DND-41 (cell line): ENCODE measurements around the gene LMOD2.

ENCODE experiments used
- ATAC-seq: fragments of 200-7000 bp; cut with Tn5 transposase; 3 replicates; pipeline ENCODE4 v1.9.1; 2021; ENCODE audit warnings: low read depth; ENCODE audit not compliant: insufficient read depth
- DNase-seq: peaks from one replicate; pipeline ENCODE4 v3.0.0-alpha.2; 2020
- H2AFZ ChIP-seq: 2 replicates; pipeline ENCODE4 v1.6.0; 2012; ENCODE audit warnings: low read depth, low read length
- H3K27ac ChIP-seq: 2 replicates; pipeline ENCODE4 v1.5.1; 2012; ENCODE audit warnings: low read length, inconsistent platforms
- H3K27me3 ChIP-seq: fragments of 200-600 bp; sonication (generic); 2 replicates; pipeline ENCODE4 v1.6.0; 2012; ENCODE audit warnings: low read length, mild to moderate bottlenecking, inconsistent platforms; ENCODE audit not compliant: insufficient read depth, poor library complexity
- H3K36me3 ChIP-seq: 2 replicates; pipeline ENCODE4 v1.5.1; 2012; ENCODE audit warnings: low read length, inconsistent platforms; ENCODE audit not compliant: insufficient read depth
- H3K4me1 ChIP-seq: 2 replicates; pipeline ENCODE4 v1.5.1; 2012; ENCODE audit warnings: mild to moderate bottlenecking, low read length; ENCODE audit not compliant: insufficient read depth
- H3K4me2 ChIP-seq: 2 replicates; pipeline ENCODE4 v1.6.0; 2012; ENCODE audit warnings: mild to moderate bottlenecking, moderate library complexity, low read length, inconsistent platforms; ENCODE audit not compliant: insufficient read depth
- H3K4me3 ChIP-seq, 2 experiments: fragments of 200-600 bp in 1 of 2; shearing (Covaris generic) in 1 of 2; 2 replicates each; pipeline ENCODE4 v1.5.1; 2012 to 2016; ENCODE audit warnings: inconsistent platforms in 2 of 2, low read length in 2 of 2, mild to moderate bottlenecking in 2 of 2, low read depth in 1 of 2, moderate library complexity in 1 of 2
- H3K79me2 ChIP-seq: 2 replicates; pipeline ENCODE4 v1.6.0; 2012; ENCODE audit warnings: low read length, inconsistent platforms; ENCODE audit not compliant: insufficient read depth
- H3K9ac ChIP-seq: 2 replicates; pipeline ENCODE4 v1.6.0; 2012; ENCODE audit warnings: low read depth, mild to moderate bottlenecking, inconsistent platforms, low read length, moderate library complexity
- H3K9me3 ChIP-seq: 2 replicates; pipeline ENCODE4 v1.5.1; 2012; ENCODE audit warnings: low read length, moderate library complexity, mild to moderate bottlenecking, inconsistent platforms; ENCODE audit not compliant: insufficient read depth, severe bottlenecking
- H4K20me1 ChIP-seq: 2 replicates; pipeline ENCODE4 v1.6.0; 2012; ENCODE audit warnings: low read length; ENCODE audit not compliant: insufficient read depth
- EZH2 ChIP-seq: IDR thresholded peaks from 3 replicates; pipeline ENCODE4 v1.6.1; 2012; ENCODE audit warnings: borderline replicate concordance, low read depth, mild to moderate bottlenecking, moderate library complexity, low read length, inconsistent platforms; ENCODE audit not compliant: severe bottlenecking
- TF ChIP-seq, protein P1 (sequence below): IDR thresholded peaks from 2 replicates; pipeline ENCODE4 v1.5.1; 2012; ENCODE audit warnings: borderline replicate concordance, low read length, moderate library complexity, mild to moderate bottlenecking; ENCODE audit not compliant: poor library complexity, severe bottlenecking; ENCODE audit errors: extremely low read depth

LMOD2 gene

DNA sequence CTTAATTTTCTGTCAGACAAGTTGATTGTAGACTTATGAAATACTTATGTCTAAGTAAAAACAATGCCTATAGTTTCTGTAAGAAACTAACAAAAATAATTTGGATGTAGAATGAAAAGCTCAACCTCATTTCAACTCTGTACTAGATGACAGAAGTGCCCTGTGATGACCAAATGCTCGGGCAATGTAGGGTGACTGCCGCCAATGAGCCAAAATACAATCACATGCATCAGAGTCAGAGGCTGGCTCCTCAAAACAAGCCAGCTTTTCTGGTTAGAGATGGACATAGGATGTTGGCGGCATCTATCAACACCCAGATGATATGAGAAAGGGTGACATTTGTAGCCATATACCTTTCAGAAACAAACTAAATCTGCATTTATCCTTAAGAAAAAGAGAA, 23.9 kb downstream of the LMOD2 start:
- Histone ChIP-seq H3K4me2 (no peak overlapping the region), H3K27me3 (no peaks in the 10 kb centered on the region), H3K9ac (no peak overlapping the region), H3K4me3 (no peak overlapping the region), H3K36me3 (peaks cover 25% of the 10 kb centered on the region), H2AFZ (no peak overlapping the region), H4K20me1 (no peaks in the 10 kb centered on the region), H3K4me1 (no peaks in the 10 kb centered on the region), H3K9me3 (no peaks in the 10 kb centered on the region), H3K27ac (no peak overlapping the region), H3K79me2 (no peaks in the 10 kb centered on the region)
- ATAC-seq: no peak
- DNase-seq: no peak
- no peak for TF ChIP-seq EZH2
- TF ChIP-seq, protein P1, sequence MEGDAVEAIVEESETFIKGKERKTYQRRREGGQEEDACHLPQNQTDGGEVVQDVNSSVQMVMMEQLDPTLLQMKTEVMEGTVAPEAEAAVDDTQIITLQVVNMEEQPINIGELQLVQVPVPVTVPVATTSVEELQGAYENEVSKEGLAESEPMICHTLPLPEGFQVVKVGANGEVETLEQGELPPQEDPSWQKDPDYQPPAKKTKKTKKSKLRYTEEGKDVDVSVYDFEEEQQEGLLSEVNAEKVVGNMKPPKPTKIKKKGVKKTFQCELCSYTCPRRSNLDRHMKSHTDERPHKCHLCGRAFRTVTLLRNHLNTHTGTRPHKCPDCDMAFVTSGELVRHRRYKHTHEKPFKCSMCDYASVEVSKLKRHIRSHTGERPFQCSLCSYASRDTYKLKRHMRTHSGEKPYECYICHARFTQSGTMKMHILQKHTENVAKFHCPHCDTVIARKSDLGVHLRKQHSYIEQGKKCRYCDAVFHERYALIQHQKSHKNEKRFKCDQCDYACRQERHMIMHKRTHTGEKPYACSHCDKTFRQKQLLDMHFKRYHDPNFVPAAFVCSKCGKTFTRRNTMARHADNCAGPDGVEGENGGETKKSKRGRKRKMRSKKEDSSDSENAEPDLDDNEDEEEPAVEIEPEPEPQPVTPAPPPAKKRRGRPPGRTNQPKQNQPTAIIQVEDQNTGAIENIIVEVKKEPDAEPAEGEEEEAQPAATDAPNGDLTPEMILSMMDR: no peak

DNA sequence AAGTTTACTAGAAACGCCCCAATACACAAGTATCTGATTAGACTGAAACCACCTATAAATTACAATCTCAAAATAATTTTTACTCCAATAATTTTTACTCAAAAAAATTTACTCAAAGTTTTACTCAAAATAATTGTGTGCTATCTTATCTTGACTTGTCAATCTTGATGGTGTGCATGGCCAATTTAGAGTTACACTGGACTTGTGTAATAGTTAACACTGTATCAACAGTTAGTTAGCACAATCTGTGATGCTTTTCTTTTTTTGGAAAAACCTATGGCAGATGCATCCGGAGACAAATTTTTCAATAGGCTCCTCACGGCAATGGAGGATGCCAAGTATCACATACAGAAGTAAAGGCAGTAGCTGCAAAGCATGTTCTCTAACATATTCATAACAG, 24.9 kb downstream of the LMOD2 start:
- Histone ChIP-seq H3K79me2 (no peaks in the 10 kb centered on the region), H2AFZ (no peak overlapping the region), H4K20me1 (no peaks in the 10 kb centered on the region), H3K4me3 (no peak overlapping the region), H3K9me3 (no peaks in the 10 kb centered on the region), H3K27ac (no peak overlapping the region), H3K4me2 (no peak overlapping the region), H3K4me1 (no peaks in the 10 kb centered on the region), H3K27me3 (no peaks in the 10 kb centered on the region), H3K36me3 (peaks cover 32% of the 10 kb centered on the region), H3K9ac (no peak overlapping the region)
- TF ChIP-seq, protein P1: no peak
- TF ChIP-seq EZH2: no peak
- ATAC-seq (no peak), DNase-seq (no peak)

DNA sequence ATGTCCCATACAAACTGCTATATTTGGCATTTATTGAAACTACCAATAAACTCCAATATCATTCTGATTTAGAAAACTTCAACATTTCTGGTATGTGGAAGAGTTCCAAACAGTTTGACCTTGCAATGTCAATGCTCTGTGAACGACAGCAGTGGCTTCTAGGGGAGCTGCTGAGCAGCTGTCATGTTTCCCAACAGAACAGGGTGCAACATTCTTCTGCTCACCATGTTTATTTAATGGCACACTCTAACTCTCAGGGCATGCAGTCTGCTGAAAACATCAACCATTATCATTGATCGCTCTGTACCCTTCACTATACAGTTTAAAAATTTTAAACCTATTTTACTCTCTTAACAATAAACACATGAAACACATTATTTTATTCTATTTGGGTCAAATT, 25.9 kb downstream of the LMOD2 start:
- no peaks in the 10 kb centered on the region for H3K9me3 ChIP-seq
- DNase-seq (no peak), ATAC-seq (no peak)
- no peak overlapping the region for H3K9ac ChIP-seq
- no peaks in the 10 kb centered on the region for H3K79me2 ChIP-seq
- no peak overlapping the region for H2AFZ ChIP-seq
- H4K20me1 ChIP-seq: no peaks in the 10 kb centered on the region
- no peak for TF ChIP-seq EZH2
- TF ChIP-seq, protein P1: no peak
- no peaks in the 10 kb centered on the region for H3K27me3 ChIP-seq
- no peak overlapping the region for H3K4me3 ChIP-seq
- H3K4me1 ChIP-seq: no peaks in the 10 kb centered on the region
- no peak overlapping the region for H3K4me2 ChIP-seq
- H3K36me3 ChIP-seq: peaks cover 32% of the 10 kb centered on the region
- H3K27ac ChIP-seq: no peak overlapping the region

DNA sequence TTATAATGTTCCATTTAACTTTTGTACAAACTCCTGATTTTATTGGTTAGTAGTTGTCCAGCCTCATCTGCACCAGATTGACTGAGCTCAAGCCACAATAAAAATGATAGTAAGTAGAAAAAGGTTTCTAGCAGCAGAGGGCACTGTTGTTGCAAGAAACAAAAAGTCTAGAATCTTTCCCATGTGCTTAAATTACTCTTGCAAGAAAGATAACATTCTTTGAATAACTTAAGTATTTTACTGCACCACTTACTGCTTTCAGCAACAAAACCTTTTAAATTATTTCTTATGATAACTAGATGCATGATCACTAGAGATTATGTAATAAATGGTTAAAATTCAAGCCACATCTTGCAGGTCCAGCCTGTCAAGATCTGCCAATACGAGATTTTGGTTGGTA, 27.0 kb downstream of the LMOD2 start:
- no peak for TF ChIP-seq EZH2
- TF ChIP-seq, protein P1: peak; percentile 67
- ATAC-seq (peak; percentile 74), DNase-seq (peak; percentile 30)
- no peak overlapping the region for H3K4me2 ChIP-seq
- no peaks in the 10 kb centered on the region for H3K79me2 ChIP-seq
- H2AFZ ChIP-seq: no peak overlapping the region
- no peaks in the 10 kb centered on the region for H3K27me3 ChIP-seq
- no peak overlapping the region for H3K9ac ChIP-seq
- no peaks in the 10 kb centered on the region for H3K9me3 ChIP-seq
- no peaks in the 10 kb centered on the region for H4K20me1 ChIP-seq
- H3K4me3 ChIP-seq: no peak overlapping the region
- no peaks in the 10 kb centered on the region for H3K4me1 ChIP-seq
- H3K36me3 ChIP-seq: peaks cover 37% of the 10 kb centered on the region
- H3K27ac ChIP-seq: no peak overlapping the region
